HG03139 (cell line): ENCODE results near the gene TAF1D.
"Not testable (repeated sequence)": the region's sequence is repeated elsewhere in the genome, so short reads cannot be mapped to it uniquely, and the experiment has no call there.

Experiments used
- ATAC-seq: cut with Tn5 transposase; IDR thresholded peaks from one replicate; pipeline ENCODE4 v1.9.1; 2021; ENCODE audit not compliant: unreplicated experiment

TAF1D gene

DNA sequence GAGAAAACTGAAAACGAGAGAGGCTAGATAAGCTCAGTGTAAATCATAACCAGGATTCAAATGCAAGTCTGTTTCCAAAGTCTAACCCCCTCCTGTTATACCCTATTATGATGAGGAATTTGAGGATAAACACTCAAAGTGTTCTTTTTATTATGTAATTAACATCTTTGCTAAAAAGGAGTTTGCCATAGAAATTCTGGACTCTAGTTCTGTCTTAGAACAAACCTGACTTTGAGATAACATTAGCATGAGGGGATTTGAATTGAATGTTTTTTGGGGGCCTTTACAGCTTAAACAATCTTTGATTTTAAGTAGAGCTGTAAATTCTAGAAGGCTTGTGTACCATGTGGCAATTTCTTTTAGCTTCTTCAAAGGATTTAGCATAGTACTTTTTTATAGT is 9.7 kb upstream of the TAF1D start:
- ATAC-seq: no peak

DNA sequence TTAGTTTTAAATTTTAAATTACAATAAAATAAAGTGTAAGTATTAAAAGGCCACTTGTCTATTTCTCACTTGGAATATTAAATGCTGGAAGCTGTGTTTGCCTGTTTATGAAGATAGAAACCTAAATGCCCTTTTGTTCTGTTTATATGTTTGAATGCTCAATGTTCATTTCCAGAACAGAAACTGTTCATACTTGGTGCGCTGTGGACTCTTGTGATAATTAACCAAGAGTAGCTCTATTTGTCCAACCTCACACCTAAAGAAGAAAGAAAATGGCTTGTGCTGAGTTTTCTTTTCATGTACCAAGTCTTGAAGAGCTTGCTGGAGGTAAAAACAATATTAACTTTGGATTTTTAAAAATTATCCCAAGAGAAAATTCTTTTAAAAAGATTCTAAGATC is 5.8 kb upstream of the TAF1D start:
- peak; percentile 85 for ATAC-seq

DNA sequence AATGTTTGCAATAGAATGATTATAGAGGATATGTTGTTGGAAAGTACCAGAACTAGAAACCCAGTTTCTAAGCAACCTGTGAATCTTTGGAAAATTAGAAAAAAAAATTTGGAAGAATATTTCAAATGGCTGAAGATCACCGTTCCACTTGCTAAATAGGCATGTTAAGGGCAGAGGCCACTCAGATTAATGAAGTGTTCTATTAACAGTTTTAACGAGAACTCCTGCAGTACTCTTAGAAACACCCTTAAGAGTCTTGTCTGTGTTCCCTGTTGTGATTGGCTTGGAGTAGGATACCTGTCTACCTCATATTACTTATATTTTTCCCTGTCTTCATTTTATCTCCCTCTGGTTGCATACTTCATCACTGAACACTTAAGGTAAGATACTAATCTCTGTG is 4.8 kb upstream of the TAF1D start:
- no peak for ATAC-seq

DNA sequence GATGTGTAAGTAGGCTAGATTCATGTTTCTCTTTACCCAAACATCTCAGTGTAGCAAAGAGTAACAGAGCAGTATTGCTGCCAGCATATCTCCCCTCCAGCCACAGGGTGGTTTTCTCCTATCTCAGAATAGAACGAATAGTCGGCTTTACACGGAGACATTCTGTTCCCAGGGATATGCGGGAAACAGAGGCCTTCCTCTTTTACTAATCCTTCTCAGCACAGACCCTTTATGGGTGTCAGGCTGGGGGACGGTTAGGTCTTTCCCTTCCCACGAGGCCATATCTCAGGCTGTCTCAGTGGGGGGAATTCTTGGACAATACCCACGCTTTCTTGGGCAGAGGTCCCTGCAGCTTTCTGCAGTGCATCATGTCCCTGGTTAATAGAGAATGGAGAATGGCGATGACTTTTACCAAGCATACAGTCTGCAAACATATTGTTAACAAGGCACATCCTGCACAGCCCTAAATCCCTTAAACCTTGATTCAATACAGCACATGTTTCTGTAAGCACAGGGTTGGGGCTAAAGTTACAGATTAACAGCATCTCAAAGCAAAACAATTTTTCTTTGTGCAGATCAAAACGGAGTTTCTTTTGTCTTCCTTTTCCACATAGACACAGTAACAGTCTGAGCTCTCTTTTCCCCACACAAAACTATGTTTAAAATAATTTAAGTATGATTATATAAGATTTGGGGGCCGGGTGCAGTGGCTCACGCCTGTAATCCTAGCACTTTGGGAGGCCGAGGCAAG is 3.9 kb upstream of the TAF1D start:
- not testable (repeated sequence) for ATAC-seq

DNA sequence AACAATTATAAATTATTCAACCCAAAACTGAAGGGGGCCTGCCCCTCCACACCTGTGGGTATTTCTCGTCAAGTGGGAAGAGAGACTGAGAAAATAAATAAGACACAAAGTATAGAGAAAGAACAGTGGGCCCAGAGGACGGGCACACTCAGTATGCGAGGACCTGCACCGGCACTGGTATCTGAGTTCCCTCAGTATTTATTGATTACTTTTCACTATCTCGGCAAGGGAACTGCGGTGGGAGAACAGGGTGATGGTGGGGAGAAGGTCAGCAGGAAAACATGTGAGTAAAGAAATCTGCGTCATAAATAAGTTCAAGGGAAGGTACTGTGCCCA is 3.3 kb upstream of the TAF1D start:
- no peak for ATAC-seq

DNA sequence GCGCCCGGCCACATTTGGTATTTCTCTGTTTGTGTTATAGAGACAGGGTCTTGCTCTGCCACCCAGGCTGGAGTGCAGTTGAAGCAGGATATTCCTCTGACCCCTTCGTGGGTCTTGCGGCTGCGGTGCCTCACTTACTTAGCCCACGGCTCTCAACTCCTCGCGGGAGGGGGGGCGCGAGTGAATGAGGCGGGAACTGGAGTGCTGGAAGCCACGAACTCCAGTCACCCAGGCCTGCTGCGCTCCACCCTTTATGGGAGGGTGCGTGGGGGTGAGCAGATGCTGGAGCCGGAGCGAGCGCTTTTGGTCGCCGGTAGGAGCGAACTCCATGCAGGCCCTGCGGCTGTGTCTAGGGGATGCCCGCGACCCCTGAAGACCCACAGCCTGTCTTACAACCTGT is 2.0 kb upstream of the TAF1D start:
- no peak for ATAC-seq

DNA sequence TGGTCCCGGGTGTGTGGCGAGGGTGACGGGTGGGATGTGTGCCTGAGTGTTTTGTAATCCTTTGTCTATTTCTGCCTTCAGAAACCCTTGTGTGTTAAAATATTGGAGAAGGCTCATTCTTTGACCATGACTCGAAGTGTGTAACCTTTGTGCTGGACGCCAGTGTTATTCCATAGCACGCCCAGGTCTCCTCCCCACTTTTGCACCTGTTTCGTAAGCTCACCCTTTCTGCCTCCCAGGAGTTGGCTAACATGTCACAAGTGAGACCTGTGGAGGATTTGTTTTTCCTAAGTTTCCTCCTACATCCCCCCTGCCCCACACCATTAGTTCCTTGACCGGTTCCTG is 559 bp upstream of the TAF1D start:
- ATAC-seq: peak; percentile 5

DNA sequence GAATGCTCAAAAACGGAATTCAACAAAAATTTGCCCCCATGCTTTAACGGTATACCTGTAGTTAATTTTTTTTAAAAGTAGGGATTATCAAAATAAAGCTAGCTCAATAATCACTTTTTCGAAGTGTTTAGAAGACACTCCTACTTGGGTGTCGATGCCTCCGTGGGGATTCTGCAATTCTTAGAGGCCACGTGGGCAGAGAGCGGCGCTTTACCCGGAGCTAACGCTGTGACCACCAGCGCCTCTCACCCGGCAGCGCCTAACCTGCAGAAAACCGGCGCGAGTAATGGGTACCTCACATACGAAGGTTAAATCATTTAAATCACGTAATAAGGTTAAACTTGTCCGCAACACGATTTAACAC is 583 bp downstream of the TAF1D start:
- ATAC-seq: peak; percentile 33

DNA sequence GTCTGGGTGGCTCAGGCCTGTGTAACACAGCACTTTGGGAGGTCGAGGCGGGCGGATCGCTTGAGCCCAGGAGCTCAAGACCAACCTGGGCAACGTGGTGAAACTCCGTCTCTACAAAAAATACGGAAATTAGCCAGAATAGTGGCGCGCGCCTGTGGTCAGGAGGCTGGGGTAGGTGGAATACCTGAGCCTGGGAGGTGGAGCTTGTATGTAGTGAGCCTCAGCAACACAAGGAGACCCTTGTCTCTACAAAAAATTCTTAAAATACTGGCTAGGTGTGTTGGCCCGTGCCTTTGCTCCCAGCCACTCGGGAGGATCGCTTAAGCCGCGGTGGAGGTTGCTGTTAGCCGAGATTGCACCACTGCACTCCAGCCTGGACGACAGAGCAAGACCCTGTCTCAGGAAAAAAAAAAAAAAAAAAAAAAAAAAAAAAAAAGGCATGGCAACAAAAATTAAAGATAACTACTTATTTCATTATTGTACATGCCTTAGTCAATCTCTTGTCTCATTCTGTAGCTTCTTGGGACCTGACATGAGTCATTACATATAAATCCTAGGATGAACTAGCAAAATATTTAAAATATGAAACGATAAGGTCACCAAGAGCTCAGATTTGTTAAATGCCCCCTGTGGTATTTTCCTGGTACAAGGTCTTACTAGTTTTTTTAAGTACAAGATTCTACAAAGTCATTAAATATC is 1.1 kb downstream of the TAF1D start:
- no peak for ATAC-seq

DNA sequence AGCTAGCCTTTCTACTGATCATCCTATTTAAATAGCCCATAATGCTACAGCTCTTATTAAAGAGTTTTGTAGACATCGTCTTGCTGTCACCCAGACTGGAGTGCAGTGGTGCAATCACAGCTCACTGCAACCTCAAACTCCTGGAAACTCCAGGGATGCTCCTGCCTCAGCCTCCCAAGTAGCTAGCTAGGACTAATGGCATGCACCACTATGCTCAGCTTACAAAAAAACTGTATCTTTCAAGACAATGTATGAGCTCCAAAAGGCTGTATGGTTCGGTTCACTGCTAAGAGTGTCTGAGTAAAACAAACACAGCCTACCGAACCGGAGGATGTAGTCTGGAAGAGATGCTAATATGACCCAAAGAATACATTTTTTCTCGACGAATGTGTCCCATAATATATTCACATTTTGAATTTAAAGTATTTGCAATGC is 2.6 kb downstream of the TAF1D start:
- ATAC-seq: no peak

DNA sequence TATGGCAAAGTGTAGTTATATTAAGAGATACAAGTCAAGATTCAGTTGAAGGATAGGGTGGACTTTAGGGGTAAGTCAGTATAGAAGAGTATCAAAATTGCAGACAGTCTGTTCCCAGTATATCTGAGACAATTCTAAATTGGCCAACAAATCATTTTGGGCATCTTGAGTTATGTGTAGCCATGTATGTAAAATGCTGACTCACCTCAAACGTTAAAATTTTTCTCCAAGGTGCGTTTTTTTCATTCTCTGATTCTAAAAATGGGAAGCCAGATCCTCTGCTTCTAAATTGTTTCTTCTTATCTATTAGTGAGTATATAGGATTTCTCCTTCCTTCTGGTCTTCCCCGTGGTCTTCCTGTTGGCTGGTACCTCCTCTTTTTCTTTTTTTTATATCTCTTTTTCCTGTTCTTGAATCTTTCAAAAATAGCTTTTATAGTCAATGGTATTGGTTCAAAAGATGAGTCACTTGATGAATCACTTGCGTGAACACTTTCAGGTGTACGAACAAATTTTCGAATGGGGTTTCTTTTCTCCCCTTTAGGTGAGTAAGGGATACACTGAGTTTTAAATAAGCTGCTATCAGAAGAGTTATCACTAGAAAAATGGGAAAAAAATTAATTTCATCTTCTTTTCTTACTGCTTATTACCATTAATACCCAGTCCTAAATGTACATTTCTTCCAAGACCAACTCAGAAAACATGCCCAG is 3.2 kb downstream of the TAF1D start:
- ATAC-seq: no peak

DNA sequence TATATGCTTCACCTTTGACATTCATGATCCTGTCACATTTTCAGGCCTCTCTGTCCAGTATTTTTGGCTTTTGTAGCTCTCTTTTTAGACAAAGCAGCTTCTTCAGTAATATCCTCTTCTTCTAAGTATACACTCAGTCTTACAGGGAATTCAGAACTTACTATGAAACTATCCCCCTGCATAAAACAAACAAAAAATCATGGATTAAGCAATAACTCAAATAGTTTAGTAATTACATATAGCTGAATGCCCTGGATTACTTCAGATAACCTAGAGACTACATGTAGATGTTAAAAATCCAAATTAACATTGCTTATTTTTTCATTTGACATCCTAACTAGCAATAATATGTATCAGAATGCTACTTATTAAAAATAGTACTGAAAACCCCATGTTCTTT is 5.2 kb downstream of the TAF1D start:
- no peak for ATAC-seq

DNA sequence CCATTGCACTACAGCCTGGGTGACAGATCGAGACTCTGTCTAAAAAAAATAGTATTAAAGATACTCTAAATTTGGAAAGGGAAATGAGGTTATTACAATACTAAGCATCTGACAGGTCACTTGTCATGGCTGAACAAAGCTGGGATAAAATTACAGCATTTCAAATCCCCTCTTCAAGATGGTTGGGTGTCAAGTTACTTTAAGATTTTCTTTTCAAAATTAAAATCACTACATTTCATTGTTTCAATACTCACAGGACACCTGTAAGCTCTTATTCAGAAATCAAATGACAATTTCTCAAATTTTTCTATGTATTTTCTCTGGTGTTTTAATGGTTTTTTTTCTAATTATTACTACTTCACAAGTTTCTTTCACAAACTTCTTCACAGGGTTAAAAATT is 5.7 kb downstream of the TAF1D start:
- no peak for ATAC-seq

DNA sequence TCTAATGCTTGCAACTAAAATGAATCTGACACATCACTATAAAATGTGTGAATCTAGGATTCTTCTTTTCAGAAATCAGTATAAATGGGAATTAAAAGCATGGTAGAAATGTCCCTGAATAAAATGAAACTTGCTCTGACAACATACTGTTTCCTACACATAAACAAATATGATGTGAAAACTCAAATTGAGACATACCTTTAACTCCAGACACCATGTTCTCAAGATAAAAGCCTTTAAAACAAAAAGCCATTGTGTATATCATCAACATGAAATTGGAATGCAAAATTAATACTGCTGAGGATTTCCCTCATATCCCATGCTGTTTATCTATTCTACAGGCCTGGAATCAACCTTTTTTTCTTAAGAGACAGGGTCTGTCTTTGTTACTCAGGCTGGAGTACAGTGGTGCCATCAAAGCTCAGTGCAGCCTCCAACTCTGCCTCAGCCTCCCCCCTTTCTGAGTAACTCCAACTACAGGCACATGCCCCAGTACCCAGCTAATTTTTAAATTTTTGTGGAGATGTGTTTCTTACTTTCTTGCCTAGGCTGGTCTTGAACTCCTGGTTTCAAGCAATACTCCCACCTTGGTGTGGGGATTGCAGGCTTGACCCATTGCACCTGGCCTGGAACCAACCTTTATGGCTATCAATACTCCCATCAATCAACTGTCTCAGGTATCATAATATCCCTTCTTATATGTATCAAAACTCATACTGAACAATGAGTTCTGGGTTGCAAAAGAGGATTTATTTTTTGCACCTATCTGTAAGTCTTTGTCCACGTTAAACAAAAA is 6.7 kb downstream of the TAF1D start:
- no peak for ATAC-seq

DNA sequence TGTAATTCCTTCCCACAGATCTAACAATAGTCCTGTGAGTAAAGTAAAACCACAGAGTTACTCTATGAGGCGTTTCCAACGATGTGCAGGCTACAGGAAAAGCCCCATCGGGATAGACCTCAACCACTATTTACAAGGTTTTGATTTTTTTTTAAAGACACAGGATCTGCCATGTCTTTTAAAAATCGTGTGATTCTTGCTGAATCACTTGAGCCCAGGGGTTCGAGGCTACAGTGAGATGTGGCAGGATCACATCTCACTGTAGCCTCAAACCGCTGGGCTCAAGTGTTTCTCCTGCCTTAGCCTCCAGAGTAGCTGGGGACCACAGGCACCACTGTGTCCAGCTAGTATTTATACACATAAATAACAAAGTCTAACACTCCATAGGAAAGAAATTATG is 7.8 kb downstream of the TAF1D start:
- no peak for ATAC-seq

DNA sequence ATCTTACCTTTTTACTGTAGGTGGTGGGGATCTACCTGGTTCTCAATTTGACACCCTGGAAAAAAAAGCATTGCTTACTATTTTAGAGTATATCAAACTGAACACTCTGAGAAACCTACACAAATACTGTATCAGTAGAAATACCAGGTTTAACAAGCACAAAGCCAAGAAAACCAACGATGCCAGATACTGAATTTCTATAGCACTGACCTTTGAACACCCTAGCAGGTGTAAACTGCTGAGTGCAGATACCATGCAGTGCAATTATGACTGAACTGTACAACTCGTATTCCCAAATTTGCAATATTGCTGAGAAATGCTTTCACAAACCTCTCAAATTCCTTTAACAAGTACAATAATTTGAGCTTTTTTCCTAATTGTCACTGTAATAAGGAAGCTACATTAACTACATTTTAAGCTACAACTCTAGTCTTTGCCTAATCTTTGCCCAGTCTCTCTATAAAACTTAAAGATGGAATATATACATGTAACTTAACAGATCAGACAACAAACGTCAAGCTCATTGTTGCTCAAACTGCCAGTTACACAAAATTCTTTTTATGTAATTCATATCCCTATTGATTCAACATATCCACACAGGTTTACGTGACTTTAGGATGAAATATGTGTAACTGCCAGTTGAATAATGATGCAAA is 8.9 kb downstream of the TAF1D start:
- ATAC-seq: no peak

DNA sequence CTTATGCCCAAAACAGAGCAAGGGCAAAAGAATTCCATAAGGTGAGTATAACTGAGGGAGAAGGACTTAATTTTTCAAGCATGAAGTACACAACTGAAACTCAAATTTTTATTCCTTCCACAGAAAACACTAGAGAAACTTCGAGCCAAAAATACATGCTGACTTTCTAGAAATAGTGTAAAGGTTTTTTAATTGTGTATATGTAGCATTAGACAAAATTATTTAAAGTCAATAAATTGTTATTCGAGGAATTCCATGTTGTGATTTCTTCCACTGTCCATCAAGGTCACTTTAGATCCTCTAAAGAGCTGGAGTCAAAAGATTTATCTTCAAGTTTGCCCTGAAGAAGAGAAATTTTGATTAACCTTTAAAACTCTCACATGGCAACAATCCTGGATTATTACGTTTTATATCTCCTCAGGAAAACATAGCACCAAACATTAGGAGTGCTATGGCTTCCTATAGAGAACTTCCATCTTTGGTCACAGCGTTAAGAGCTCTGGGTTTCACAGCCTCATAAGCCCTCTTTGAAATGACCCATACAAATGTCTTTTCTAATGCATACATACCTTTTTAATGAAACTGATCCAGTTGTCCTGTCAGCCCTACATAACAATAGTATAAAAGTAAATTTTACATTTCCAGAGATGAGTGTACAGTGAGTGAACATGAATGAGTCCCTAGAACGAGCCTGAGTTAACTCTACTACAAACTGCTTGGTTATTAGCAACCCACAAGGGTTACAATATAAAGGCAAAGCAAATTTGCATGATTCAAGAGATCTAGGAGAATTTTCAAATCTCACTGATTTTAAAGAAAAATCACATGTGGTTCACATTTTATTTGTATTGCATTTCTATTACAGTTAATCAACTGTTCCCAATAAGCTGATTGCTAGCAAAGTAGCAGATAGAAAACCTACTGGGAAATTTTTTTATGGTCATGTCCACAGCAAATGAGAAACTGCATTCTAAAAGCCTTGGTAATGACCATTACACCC is 10.9 kb downstream of the TAF1D start:
- no peak for ATAC-seq

DNA sequence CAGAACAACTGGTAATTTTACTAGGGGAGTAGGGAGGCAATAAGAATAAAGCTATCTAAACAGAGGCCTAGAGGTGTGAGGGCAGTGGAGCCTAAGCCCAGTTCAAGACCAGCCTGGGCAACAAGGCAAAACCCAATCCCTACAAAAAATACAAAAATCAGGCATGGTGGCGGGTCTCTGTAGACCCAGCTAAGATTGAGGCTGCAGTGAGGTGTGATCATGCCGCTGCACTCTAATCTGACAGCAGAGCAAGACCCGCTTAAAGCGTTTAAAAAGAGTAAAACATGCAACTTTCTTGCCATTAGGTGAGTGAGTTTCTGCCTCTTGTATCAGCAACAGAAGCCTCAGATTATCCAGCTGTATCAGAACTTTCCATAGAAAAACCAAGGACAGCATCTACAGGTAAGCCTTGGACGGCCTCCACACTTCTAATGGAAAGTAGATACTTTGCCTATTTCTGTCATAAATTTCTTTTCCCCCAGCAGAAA is 12.1 kb downstream of the TAF1D start:
- ATAC-seq: no peak

DNA sequence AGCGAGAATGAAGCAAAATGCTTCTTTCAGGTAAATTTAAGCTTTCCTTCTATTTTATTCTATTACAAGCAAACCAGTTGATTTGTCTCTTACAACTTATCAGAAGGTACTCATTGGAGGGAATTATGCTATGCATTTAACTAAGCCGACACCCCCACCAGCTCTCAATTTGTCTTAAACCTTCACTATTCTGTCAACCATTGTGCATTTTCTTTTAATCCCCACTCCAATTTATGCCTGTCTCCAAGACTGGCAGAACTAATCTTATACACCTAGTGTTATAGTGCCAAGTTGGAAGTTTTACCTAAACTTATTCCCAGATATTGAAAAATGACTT is 12.5 kb downstream of the TAF1D start:
- no peak for ATAC-seq
